Activated CD4-positive, alpha-beta memory T cell treated with anti-CD3 and anti-CD28 coated beads, Interleukin-2, amount 10 ng/mL, durations not matched to agents 7 days and 5 days (primary cell): ENCODE data around the gene GALNT12. TPM values are rescaled to one million over a fixed set of nuclear protein-coding genes. Genes with fewer than 3 reads are reported as not detected.

Source experiments
- CTCF ChIA-PET: fragments of 350-600 bp; sonication (Branson Sonifier 250); formaldehyde crosslinking; loops from one replicate; lab custom pipeline; 2021; ENCODE audit warnings: antibody characterized with exemption, inconsistent platforms; lab: Charles Lee
- POLR2A ChIA-PET: fragments of 350-600 bp; sonication (Branson Sonifier 250); formaldehyde crosslinking; loops from one replicate; lab custom pipeline; 2021; ENCODE audit warnings: antibody characterized with exemption; lab: Charles Lee
- DNase-seq: peaks from one replicate; pipeline ENCODE4 v3.0.0-alpha.2; 2020
- H3K27ac Mint-ChIP-seq: one replicate; pipeline ENCODE4 v1.8.0; 2021; ENCODE audit warnings: mild to moderate bottlenecking, mixed read lengths
- H3K27me3 Mint-ChIP-seq: one replicate; pipeline ENCODE4 v1.8.0; 2021; ENCODE audit warnings: mixed read lengths
- H3K36me3 Mint-ChIP-seq: one replicate; pipeline ENCODE4 v1.8.0; 2021; ENCODE audit warnings: low read depth, mixed read lengths
- H3K4me1 Mint-ChIP-seq: one replicate; pipeline ENCODE4 v1.8.0; 2021; ENCODE audit warnings: mixed read lengths
- H3K4me3 Mint-ChIP-seq: one replicate; pipeline ENCODE4 v1.8.0; 2021; ENCODE audit warnings: mild to moderate bottlenecking, mixed read lengths
- H3K9me3 Mint-ChIP-seq: one replicate; pipeline ENCODE4 v1.8.0; 2021; ENCODE audit warnings: mixed read lengths
- total RNA-seq, 2 experiments: library from RNA; stranded (reverse); gene quantifications; one replicate each; pipeline ENCODE4 v1.2.3, GENCODE V29; 2021

GALNT12 gene
- total RNA-seq, 2 experiments from 2014 or later, result 2.0 to 2.2 TPM

DNA sequence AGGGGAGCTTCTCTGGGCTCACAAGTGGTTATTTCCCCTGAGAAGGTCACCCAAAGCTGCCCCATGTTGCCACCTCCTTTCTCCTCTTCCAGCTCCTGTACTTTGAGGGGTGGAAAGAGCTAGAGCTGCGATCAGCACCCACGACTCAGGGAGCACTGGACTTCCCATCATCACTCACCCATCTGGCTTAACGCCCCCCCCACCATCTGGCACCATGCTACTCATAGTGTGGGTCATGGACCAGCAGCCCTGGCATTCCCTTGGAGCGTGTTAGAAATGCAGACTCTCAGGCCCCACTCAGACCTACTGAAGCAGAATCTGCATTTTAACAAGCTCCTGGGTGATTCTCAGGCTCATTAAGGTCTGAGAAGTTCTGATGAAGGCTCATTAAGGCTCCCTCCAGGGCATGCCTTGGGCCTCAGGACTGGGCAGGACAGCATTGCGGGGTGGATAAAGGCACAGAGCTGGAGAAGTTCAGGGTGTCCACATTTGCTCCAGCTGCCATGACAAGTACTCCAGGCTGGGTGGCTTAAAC is 67.3 kb downstream of the GALNT12 start:
- ChIA-PET CTCF (no interaction called here), POLR2A (no interaction called here)
- DNase-seq, result no peak
- H3K27me3 Mint-ChIP-seq, result peaks cover 11% of the 10 kb centered on the region
- H3K27ac Mint-ChIP-seq, result no peak overlapping the region
- H3K36me3 Mint-ChIP-seq, result no peaks in the 10 kb centered on the region
- H3K4me3 Mint-ChIP-seq, result no peak overlapping the region
- H3K9me3 Mint-ChIP-seq, result no peaks in the 10 kb centered on the region
- H3K4me1 Mint-ChIP-seq, result no peaks in the 10 kb centered on the region

- Mint-ChIP-seq H3K36me3 (no peaks in the 10 kb centered on the region), H3K4me3 (no peak overlapping the region), H3K4me1 (no peaks in the 10 kb centered on the region), H3K9me3 (no peaks in the 10 kb centered on the region), H3K27ac (no peak overlapping the region), H3K27me3 (peaks cover 12% of the 10 kb centered on the region)
- no peak for DNase-seq
- ChIA-PET CTCF (no interaction called here), POLR2A (no interaction called here)
Measured at GRCh38 chr9:98875536-98875935, 68.1 kb downstream of the GALNT12 start.

DNA sequence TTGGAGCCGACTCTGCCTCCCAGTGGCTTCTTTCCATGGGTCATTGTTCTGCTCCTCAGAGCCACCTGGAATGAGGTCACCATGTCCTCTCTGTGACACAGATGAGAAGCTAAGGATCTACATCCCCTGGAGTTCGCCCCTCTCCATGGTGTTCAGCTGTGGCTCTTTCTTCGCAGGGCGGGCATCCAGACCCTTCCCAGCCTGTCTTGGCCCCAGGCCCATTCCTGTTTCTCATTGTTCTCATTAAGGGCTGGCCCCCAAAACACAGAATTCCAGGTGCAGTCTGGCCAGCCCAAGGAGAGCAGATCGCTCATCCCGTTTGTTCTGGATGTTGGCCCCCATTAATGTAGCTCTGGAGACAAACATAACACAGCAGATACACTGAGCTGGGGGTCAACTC is 69.8 kb downstream of the GALNT12 start:
- no peaks in the 10 kb centered on the region for H3K4me1 Mint-ChIP-seq

GRCh38 chr9:98879094-98879962 is 71.9 kb downstream of the GALNT12 start:
- Mint-ChIP-seq H3K9me3 (no peaks in the 10 kb centered on the region), H3K4me3 (no peak overlapping the region), H3K27ac (no peak overlapping the region), H3K27me3 (peaks cover 23% of the 10 kb centered on the region), H3K36me3 (no peaks in the 10 kb centered on the region), H3K4me1 (no peaks in the 10 kb centered on the region)
- DNase-seq, result no peak
- ChIA-PET POLR2A (no interaction called here), CTCF (no interaction called here)

More for the DNA sequence above, 69.8 kb downstream of the GALNT12 start:
- no peak overlapping the region for H3K4me3 Mint-ChIP-seq
- peaks cover 15% of the 10 kb centered on the region for H3K27me3 Mint-ChIP-seq
- no peak overlapping the region for H3K27ac Mint-ChIP-seq
- ChIA-PET POLR2A (no interaction called here), CTCF (no interaction called here)
- no peaks in the 10 kb centered on the region for H3K9me3 Mint-ChIP-seq
- H3K36me3 Mint-ChIP-seq, result no peaks in the 10 kb centered on the region
- no peak for DNase-seq

GRCh38 chr9:98879963-98880310 is 72.5 kb downstream of the GALNT12 start:
- ChIA-PET POLR2A (no interaction called here), CTCF (no interaction called here)
- Mint-ChIP-seq H3K27me3 (peaks cover 28% of the 10 kb centered on the region), H3K4me3 (no peak overlapping the region), H3K27ac (no peak overlapping the region), H3K36me3 (no peaks in the 10 kb centered on the region), H3K9me3 (no peaks in the 10 kb centered on the region), H3K4me1 (no peaks in the 10 kb centered on the region)
- DNase-seq, result no peak

DNA sequence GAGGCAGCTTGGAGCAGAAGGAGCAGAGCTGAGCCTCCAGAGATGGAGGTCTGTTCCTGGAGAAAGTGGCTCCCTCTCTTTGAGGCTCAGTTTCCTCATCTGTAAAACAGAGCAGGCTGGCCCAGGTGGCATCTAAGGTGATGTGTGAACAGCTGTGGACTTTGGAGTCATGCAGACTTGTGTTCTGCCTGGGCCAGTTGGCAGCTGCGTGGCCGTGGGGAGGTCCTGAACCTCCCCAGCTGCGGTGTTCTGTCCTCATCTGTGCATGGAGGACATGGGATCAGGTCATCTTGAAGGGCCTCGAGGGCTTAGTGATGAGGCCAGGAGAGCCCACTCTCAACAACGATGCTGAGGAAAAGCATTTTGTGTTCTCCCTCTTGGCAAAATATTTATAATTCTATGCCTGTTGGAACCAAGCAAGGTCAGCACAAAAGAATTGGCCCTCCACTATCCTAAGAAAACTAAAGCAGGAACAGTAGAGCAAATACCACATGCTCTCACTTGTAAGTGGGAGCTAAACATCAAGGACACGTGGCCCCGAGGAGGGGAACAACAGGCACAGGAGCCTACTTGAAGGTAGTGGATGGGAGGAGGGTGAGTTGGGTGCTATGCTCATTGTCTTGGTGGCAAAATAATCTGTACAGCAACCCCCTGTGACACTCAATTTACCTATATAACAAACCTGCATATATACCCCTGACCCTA is 73.0 kb downstream of the GALNT12 start:
- Mint-ChIP-seq H3K27ac (no peak overlapping the region), H3K4me3 (no peak overlapping the region), H3K9me3 (no peaks in the 10 kb centered on the region), H3K4me1 (no peaks in the 10 kb centered on the region), H3K36me3 (no peaks in the 10 kb centered on the region), H3K27me3 (peaks cover 29% of the 10 kb centered on the region)
- no peak for DNase-seq
- ChIA-PET CTCF (no interaction called here), POLR2A (no interaction called here)

DNA sequence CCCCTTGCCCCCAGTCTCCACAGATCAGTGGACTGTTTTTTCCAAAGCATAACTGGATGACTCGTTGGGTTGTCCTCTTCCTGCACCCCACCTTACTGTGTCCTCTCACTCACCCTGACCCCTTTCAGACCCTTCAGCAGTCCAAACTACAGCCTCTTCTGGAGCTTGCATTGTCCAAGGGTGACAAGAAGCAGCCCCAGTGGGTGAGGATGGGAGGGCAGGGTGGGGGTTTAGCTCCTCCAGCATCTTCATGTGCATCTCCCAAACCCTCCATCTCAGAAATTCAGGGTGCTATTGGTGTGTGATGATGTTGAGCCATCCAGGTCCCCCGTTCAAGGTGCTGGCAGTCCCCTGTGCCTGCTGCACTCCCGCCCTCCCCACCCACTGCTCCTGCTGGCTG is 73.9 kb downstream of the GALNT12 start:
- H3K36me3 Mint-ChIP-seq, result no peaks in the 10 kb centered on the region
- H3K27ac Mint-ChIP-seq, result no peak overlapping the region
- no peaks in the 10 kb centered on the region for H3K9me3 Mint-ChIP-seq
- CTCF ChIA-PET, result no interaction called here
- no peak overlapping the region for H3K4me3 Mint-ChIP-seq
- H3K27me3 Mint-ChIP-seq, result peaks cover 29% of the 10 kb centered on the region
- no peak for DNase-seq
- H3K4me1 Mint-ChIP-seq, result no peaks in the 10 kb centered on the region
- POLR2A ChIA-PET, result no interaction called here

GRCh38 chr9:98881836-98882568 is 74.5 kb downstream of the GALNT12 start:
- Mint-ChIP-seq H3K4me1 (no peaks in the 10 kb centered on the region), H3K36me3 (no peaks in the 10 kb centered on the region), H3K9me3 (no peaks in the 10 kb centered on the region), H3K27ac (no peak overlapping the region), H3K27me3 (peaks cover 33% of the 10 kb centered on the region), H3K4me3 (no peak overlapping the region)
- POLR2A ChIA-PET, result no interaction called here
- no peak for DNase-seq
- CTCF ChIA-PET, result no interaction called here

- no peaks in the 10 kb centered on the region for H3K36me3 Mint-ChIP-seq
- H3K27me3 Mint-ChIP-seq, result peaks cover 36% of the 10 kb centered on the region
- CTCF ChIA-PET, result no interaction called here
- no peak overlapping the region for H3K4me3 Mint-ChIP-seq
- POLR2A ChIA-PET, result no interaction called here
- no peaks in the 10 kb centered on the region for H3K4me1 Mint-ChIP-seq
- no peak overlapping the region for H3K27ac Mint-ChIP-seq
- no peaks in the 10 kb centered on the region for H3K9me3 Mint-ChIP-seq
- no peak for DNase-seq
Measured at GRCh38 chr9:98882569-98882923, 75.1 kb downstream of the GALNT12 start.

GRCh38 chr9:98883276-98883675 is 75.8 kb downstream of the GALNT12 start:
- H3K36me3 Mint-ChIP-seq, result no peaks in the 10 kb centered on the region
- no peak overlapping the region for H3K4me3 Mint-ChIP-seq
- POLR2A ChIA-PET, result no interaction called here
- peaks cover 36% of the 10 kb centered on the region for H3K27me3 Mint-ChIP-seq
- no peaks in the 10 kb centered on the region for H3K4me1 Mint-ChIP-seq
- CTCF ChIA-PET, result no interaction called here
- H3K9me3 Mint-ChIP-seq, result no peaks in the 10 kb centered on the region
- no peak overlapping the region for H3K27ac Mint-ChIP-seq
- no peak for DNase-seq

DNA sequence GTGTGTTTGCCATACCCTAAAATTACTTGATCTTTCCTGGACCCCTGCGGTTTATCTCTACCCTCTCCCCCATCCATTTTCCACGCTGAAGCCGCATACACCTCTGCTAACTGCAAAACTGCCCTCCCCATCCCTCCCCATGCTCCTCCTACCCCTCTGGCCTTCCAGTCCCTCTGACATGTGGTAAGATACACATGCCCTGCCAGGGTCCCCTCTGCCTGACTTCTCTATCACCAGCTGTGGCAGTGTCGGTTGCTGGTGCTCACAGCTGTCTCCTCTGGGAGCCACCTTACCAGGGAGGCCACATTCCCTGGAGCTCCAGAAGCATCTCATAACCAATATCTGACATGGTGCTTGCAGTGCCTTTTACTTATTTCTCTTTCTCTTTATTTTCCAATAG is 77.4 kb downstream of the GALNT12 start:
- Mint-ChIP-seq H3K36me3 (no peaks in the 10 kb centered on the region), H3K4me1 (no peaks in the 10 kb centered on the region), H3K4me3 (no peak overlapping the region), H3K27ac (no peak overlapping the region), H3K9me3 (no peaks in the 10 kb centered on the region), H3K27me3 (peaks cover 38% of the 10 kb centered on the region)
- no peak for DNase-seq
- POLR2A ChIA-PET, result no interaction called here
- CTCF ChIA-PET, result no interaction called here

DNA sequence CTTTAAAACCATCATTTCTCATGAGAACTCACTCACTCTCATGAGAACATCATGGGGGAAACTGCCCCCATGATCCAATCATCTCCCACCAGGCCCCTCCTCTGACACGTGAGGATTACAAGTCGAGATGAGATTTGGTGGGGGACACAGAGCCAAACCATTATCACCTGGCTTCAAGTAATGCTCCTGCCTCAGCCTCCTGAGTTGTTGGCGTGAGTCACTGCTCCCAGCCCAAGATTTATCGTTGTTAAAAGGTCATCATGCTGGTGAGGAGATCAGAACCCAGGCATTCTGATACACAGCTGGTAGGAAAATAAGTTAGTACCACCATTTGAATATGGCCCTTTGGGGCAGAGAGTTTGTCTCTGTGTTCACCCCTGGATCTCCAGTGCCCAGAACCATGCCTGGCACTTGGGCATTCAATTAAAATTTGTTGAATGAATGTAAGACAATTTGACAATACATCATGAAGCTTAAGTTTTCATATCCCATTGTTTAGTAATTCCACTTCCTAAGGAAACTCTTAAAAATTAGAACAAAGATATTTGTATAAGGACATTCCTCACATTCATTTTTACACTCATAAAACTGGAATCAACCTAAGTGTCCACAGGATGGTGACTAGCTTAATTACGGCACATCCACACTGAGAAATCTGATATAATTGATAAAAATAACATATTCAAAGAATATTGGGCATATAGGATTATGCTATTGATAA is 78.3 kb downstream of the GALNT12 start:
- DNase-seq, result no peak
- ChIA-PET POLR2A (no interaction called here), CTCF (no interaction called here)
- Mint-ChIP-seq H3K27ac (no peak overlapping the region), H3K4me3 (no peak overlapping the region), H3K36me3 (no peaks in the 10 kb centered on the region), H3K4me1 (no peaks in the 10 kb centered on the region), H3K9me3 (no peaks in the 10 kb centered on the region), H3K27me3 (peaks cover 36% of the 10 kb centered on the region)
